ENCODE measurements around the gene SNAPIN.

SNAPIN gene, protein sequence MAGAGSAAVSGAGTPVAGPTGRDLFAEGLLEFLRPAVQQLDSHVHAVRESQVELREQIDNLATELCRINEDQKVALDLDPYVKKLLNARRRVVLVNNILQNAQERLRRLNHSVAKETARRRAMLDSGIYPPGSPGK

DNA sequence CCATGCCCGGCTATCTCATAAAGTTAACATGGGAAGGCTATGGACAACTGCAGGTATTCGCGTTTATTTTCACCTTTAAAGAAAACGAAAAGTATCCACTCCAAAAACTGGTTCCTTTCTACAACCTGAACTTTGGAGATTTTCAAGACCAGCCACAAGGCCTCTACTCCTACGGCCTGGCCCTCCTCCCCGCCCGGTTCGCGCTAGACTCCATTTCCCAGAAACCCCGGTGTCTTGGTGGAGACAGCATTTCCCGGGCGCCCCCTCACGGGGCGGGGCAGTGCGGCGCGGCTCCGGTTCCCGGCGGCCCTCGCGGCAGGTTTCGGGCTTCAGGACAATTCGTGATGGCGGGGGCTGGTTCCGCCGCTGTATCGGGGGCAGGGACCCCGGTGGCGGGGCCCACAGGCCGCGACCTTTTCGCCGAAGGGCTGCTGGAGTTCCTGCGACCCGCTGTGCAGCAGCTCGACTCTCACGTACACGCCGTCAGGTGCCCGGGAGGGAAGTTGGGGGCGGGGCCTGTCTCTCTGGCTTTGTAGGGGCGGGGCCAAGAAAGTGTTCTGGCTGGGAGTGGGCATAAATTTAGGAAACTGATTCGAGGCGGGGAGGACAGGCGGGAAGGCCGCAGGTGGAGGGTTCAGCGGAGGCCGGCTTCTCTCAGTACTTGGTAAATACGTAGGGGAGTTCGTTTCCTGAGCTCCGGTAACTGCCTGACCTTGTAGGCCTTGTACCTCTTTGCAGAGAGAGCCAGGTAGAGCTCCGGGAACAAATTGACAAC, at the start of gene SNAPIN:
TSS of gene SNAPIN (plus strand) at position 304 of the 775 bp plus-strand sequence. CDS start at position 345, 41 bp downstream.
- peak; percentile 92 for DNase-seq (ENCODE audit: low spot score)

DNA sequence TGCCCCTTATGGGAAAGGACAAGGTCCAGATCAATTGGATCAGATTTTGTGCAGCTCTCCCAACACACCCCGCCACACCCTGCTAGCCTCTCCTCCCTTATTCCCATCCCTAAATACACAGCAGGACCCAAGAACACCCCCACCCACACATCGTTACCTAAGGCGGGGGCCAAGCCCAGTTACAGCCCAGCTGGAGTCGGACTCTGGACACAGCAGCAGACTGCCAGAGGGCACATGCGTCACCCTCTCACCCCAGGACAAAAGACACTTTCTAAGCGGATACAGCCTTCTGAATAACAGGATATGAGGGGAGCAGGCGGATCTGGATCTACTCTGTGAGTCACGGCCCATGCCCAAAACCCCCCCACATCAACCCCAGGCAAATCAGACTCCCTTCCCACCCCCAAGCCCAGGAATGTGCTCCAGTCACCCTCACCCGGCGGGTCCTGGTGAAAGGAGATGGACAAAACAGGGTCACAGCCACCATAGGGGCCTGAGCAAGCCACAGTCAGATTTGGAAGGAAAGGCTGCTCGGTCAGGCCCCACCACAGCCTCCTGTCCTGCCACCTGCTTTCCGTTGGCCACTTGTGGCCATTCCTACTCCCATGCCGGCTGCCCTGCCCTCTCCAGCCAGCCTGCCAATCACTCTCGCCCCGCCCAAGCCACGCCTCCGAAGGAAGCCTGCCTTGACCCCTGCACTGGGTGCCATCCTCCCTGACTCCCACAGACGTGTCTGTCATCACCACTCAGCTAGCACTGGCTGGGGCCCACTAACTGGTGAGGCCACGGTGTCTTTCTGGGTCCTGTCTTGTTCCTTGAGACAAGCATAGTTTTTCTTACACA, 49.5 kb upstream of the SNAPIN start:
- no peak for DNase-seq (ENCODE audit: low spot score)

DNA sequence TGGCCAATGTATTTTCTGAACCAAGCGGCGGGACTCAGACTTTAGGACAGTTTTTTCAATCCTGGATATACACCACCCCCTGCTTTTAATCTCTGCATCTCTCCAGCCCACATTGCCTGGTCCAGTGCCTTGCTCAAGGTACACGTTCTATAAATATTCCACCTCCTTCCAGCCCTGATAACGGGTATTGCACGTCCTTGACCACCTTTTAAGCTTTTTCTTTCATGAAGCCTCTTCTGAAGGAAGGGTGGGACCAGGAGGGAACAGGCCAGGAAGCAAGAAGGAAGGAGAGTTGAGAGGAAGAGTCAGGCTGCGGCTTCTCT, 49.0 kb upstream of the SNAPIN start:
- DNase-seq (ENCODE audit: low spot score), result no peak

DNA sequence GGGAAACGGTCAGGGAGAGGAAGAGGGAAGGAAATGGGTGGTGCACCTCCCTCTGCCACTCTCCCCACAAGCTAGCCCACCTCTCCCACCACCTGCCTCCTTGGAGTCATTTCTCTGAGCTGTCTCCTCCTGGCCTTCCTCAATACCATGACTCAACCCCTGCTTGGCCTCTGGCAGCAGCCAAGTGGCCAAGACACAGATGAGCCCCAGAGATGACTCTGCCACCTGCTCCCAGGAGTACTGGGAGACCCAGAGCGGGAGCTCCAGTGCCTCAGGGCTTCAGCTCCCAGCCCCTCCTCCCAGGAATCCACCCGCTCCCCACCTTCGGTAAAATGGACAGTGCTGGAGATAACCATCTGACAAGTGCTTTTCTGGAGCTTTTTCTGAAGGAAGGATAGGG, 48.2 kb upstream of the SNAPIN start:
- no peak for DNase-seq (ENCODE audit: low spot score)

DNA sequence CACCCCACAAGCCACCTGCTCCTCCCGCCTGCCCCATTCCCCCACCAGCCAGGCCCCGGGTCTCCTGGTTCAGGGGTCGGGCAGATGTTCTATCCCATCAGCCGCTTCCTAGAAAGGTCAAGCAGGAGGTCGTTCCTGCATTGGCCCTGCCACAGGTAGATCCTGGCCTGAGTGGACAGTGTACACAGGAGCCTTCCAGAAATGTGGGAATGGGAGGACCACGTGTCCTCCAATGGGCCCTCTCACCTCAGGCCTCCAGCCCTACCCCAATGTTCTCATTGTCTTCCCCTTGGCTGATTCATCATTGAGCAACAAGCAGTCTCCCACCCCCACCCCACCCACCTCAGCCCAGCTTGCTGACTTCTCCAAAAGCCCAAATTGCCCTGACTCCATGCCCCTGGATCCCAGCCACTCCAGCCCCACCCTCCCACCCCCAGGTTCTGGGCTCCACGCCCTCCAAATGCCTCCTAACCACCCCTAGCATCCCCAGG, 47.6 kb upstream of the SNAPIN start:
- no peak for DNase-seq (ENCODE audit: low spot score)

DNA sequence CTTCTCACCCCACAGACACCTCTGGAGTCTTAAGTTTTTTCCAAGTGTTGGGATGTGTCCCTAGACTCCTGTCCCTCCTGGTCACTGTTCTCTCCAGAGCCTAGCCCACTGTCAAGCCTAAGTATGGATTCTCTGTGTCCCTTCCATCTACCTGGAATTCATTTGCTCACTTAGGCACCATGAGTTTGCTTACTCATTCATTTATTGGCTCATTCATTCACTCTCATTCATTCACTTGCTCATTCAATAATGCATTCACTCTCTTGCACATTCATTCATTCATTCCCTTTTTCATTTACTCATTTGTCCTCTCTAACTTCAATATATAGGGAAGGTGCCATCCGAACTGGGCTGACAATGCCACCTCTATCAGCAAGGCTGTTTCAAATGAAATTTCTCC, 47.1 kb upstream of the SNAPIN start:
- DNase-seq (ENCODE audit: low spot score), result no peak

DNA sequence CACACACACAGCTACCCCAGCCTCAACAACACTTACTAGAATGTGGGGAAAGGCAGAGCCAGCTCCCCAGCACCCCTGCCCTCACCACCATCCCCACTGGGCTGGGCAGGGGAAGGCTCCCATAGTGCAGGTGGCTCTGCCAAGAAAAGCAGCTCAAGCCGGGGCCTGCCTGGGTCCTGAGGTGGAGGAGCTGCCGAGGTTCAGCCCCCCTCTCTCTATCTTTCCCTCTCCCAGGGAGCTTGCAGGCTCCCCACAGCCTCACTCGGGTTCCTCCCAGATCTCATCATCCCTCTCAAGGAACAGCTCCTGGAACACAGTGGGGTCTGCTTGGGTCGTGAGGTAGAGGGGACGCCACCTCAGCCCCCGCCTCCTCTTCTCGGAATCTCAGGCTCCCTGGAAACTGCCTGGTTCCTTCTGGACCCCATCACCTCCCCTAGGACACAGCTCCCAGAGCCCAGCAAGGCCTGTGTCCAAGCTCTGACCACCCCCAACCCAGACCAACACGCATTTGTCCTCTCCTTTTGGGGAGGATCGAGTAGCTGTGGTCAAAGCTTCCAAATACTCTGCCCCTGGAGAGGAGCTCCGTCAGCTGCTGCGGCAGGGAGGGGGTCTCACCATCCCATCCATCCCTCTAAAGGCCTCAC, 46.3 kb upstream of the SNAPIN start:
- no peak for DNase-seq (ENCODE audit: low spot score)

DNA sequence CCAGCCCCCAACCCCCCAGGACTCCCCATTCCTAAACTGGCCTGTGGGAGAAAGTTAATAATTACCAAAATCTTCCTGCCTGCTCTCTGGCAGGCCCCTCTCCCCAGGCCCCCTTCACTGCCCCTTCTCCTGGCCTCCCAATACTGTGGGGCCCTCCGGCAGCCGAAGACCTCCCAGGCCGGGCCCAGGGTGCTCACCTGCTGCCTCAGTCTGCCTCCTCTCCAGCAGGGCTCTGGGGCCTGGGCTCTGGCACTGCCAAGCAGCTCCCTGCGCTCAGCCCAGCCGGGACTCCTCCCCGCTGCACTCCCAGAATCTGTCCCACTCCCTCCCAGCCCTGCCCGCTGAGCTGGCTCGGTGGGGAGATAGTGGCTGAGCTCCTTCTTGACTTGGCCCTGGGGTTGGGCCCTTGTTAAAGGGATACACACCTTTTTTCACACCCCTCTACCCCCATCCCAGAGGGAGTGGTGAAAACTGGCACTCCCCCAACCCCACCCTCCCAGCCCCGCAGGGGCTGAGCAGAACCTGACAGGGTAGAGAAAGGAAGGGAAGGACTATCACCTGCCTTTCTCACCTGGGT, 45.7 kb upstream of the SNAPIN start, which contains the start of gene S100A16:
TSS of gene S100A16 (minus strand) at position 383 of the 577 bp plus-strand sequence. CDS start 4,986 bp downstream, outside the sequence.
- DNase-seq (ENCODE audit: low spot score), result no peak

DNA sequence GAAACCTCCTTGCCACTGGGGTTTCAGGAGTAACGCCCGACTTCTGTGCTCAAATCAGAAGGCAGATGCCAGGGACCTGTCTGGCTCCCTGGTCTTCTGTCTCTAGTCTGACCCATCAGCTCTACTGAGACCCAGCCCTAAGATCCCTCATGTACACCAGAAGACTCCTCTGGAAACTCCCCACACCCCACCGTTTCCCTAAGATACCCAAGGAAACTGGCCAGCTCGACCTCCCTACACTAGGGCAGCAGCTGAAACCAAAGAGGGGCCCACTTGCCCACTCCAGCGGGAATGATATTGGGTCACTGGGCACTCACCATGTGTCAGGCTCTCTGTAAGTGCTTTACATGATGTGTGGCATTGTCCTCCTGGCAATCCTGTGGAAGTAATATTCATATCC, 45.1 kb upstream of the SNAPIN start:
- no peak for DNase-seq (ENCODE audit: low spot score)

DNA sequence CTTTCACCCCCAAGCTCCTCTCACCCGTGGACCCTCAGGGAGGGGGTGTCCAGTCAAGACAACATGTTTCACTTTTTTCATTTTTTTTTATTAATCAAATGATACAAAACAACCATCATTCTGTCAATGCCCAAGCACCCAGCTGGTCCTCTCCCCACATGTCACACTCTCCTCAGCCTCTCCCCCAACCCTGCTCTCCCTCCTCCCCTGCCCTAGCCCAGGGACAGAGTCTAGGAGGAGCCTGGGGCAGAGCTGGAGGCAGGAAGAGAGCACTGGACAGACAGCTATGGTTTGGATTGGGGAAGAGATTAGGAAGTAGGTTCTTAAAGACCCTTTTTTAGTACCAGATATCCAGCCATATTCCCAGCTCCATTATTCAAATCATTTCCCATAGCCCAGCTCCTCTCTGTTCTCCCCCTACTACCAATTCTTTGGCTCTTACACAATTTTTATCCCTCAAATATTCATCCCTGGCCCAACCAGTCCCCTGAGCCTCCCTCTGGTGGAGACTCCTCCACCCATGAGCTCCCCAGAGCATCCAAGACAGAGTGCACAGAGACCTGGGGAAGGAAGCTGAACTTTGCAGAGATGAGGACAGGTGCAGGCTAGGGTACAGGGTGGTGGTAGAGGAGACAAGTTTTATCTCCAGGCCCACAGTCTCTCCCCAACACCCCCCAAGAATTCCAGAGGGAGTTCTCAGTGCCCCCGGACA, 44.2 kb upstream of the SNAPIN start:
- no peak for DNase-seq (ENCODE audit: low spot score)

DNA sequence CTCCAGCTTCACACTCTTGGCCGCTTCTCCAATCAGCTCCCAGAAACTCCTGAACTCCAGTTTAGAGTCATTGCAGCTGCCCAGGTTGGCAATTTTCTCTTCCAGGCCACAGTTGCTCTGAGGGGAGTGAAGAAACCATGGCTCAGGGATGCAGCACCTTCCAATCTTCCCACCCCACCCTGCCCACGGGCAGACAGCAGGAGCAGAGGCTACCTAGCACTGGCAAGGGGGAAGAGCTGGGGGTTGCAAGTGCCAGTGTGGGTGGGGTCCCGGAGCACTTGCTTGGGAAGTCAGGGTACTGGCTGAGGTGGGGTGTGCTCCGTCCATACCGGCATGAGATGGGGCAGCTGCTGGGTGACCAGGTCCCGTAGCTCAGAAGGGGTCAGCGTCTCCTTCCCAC, 43.6 kb upstream of the SNAPIN start:
- no peak for DNase-seq (ENCODE audit: low spot score)

DNA sequence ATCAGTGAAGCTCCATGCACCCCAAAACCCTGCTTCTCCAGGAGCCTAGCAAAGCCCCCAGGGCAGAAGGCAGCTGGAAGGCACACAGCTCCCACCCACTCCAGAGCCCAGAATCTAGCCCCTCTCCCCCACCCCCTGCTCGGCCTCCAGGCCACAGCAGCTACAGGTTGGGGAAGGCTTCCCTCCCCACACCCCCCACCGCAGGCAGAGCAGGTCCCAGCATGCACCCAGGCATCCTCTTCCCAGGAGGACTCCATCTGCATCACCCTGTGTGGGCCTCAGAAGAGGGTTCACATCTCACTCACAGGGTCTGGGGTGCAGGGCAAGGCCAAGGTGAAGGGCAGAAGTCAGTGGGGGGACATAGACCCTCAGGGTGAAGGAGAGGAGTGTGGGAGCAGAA, 43.1 kb upstream of the SNAPIN start:
- no peak for DNase-seq (ENCODE audit: low spot score)

DNA sequence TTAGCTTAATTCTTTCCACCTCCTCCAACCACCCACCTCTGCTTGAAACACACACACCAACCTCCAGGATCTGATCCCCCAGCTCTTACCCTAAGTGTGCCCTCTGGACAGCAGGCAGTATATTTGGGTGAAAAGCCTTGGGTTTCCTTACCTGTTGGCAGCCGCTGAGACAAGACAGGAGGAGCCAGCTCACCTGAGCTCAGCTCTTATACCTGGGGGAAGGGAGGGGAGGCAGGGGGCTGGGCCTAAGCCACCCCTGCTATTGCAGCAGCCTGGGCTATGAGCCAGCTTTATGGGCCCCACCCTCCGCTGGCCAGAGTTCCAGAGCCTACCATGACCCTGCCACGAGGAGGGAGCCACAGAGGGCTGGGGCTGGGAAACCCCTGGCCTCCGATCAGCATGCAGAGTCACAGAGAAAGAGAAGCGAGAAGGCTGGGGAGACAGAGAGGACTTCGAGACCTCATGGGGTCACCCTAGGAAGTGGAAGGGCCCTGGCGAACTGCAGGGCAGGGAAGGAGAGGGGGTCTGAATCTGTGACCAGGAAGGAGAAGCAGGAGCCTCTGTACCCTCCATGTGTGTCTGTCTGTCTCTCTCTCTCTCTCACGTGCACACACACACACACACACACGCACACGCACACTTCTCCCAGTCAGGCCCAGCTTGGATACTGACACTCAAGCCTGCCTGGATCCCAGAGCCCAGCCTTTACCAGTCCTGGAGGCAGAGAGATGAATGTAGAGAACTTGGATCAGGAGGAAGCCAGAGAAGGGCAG, 42.2 kb upstream of the SNAPIN start, which contains the start of gene S100A14:
TSS of gene S100A14 (minus strand) at position 182 of the 773 bp plus-strand sequence. CDS start 467 bp downstream, outside the sequence.
- no peak for DNase-seq (ENCODE audit: low spot score)

DNA sequence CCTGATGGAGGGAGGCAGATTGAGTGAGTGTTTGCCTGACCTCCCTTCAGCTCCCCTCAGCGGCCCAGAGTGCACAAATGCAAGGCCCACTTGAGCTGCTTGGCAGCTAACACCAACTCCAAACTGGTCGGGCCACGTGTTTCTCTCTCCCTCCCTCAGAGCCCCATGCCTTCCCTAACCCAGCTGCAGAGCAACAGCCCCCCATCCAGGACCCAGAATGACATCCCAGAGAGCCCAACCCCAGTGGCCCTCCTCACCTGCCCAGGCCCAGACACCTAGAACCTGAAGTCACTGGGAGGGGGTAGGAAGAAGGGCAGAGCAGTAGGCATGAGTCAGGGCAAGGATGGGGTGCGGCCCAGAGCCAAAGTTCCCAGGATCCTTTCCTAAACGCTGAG, 41.6 kb upstream of the SNAPIN start:
- DNase-seq (ENCODE audit: low spot score), result no peak

DNA sequence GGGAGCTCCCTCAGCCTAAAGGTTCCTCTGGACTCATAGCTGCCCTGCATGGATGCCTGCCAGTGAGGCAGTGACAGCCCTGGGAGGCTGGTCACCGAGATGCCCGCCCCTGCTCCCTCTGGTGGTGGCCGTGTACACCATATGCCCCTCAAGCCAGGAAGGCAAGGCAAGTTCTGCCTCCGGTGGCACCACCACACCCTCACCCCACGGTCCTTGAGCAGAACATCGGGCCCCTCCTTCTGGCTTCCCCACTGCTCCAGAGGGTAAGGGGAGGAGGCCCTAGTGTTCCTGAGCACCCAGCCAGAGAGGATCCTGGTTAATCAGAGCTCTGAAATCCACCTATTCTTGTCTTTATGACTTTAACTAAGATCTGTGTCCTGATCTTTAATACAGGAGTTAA, 40.8 kb upstream of the SNAPIN start:
- DNase-seq (ENCODE audit: low spot score), result peak; percentile 60

DNA sequence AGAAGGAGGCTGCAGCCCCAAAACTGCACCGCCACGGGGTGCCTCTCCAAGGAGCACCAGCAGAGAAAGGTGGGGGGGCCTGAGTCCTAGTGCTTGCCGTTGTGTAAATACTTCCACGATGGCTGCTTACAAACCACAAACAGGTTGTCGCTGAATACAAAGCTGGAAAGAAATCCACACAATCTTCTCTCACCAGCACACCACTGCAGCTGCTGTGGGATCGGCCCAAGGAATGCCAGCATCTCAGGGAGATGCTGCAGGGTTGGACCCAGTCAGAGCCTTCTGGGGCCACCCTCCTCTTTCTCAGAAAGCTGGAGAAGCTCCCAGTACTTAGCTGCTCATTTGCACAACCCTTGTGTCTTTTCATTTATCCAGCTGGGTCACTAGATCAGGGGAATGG, 39.3 kb upstream of the SNAPIN start:
- DNase-seq (ENCODE audit: low spot score), result no peak

DNA sequence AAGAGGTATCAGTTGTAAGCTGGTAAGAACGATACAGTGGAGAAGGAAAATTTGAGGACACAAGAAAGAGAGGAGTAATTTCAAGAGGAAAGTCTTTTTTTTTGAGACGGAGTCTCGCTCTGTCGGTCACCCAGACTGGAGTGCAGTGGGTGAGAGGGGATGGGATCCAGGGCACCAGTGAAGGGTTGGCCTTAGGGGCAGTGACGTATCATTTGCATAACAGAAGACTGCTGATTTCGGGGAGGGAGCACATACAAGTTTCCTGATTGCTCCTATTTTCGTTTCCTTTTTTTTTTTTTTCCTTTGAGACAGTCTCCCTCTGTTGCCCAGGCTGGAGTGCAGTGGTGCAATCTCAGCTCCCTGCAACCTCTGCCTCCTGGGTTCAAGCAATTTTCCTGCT, 35.4 kb upstream of the SNAPIN start:
- no peak for DNase-seq (ENCODE audit: low spot score)

DNA sequence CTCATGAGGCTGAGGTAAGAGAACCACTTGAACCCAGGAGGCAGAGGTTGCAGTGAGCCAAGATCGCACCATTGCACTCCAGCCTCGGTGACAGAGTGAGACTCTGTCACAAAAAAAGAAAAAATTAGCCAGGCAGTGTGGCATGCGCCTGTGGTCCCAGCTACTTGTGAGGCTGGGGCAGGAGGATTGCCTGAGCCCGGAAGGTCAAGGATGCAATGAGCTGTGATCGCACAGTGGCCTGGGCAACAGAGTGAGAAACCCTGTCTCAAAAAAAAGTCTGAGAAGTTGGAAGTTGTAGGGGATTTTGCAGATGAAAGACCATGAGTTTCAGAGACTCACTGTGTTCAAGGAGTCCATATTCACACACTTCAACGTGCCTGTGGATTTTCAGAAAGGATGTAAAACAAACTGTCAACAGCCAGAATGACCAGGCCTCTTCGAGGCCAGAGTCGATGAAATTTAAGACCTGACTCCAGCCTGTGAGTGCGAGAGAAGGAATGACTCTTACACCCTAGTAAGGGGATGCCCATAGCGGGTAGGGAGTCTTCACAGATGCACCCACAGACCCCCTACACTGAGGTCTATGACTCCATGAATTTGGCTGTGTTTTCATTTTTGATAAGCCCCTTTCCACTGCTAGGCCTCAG, 33.4 kb upstream of the SNAPIN start:
- DNase-seq (ENCODE audit: low spot score), result no peak

DNA sequence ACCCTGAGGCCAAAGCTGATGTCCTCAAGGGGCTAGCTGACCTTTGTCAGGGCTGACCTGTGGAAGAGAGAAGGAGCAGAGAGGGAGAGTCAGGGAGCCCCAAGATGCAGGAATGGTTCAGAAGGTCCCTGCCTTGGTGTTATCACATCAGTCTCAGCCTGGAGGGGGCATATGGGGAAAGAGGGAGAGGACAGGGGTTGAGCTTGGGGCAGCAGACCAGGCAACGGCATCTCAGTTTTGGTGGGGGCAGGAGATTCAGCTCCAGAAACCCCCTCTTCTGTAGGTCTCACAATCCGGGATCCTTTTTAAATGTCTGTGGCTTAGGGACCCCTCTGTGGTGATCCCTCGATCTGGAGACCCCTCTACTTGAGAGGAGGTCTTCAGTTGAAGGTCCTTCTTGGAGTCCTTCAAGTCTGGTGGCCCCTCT, 32.0 kb upstream of the SNAPIN start:
- no peak for DNase-seq (ENCODE audit: low spot score)
